HUES48 (cell line): ENCODE data around the gene KCP.
A peak's percentile ranks its signal among the peaks of the same experiment; 100 is the strongest.

Experiments used
- H3K27ac ChIP-seq: one replicate; pipeline ENCODE4 v1.7.0; 2013; ENCODE audit warnings: low read depth, low read length, inconsistent platforms
- H3K27me3 ChIP-seq: 2 replicates; pipeline ENCODE4 v1.6.1; 2013; ENCODE audit warnings: mild to moderate bottlenecking, low read length; ENCODE audit not compliant: control insufficient read depth, insufficient read depth
- H3K36me3 ChIP-seq: 2 replicates; pipeline ENCODE4 v1.6.1; 2013; ENCODE audit warnings: low read length; ENCODE audit not compliant: control insufficient read depth, insufficient read depth
- H3K4me1 ChIP-seq: 2 replicates; pipeline ENCODE4 v1.6.1; 2013; ENCODE audit warnings: mild to moderate bottlenecking, low read length; ENCODE audit not compliant: control insufficient read depth, insufficient read depth
- H3K4me3 ChIP-seq: 2 replicates; pipeline ENCODE4 v1.5.1; 2013; ENCODE audit warnings: mild to moderate bottlenecking, low read depth, low read length
- H3K9ac ChIP-seq: 2 replicates; pipeline ENCODE4 v1.6.1; 2013; ENCODE audit warnings: mild to moderate bottlenecking, low read depth, low read length, moderate library complexity
- H3K9me3 ChIP-seq: 2 replicates; pipeline ENCODE4 v1.6.1; 2013; ENCODE audit warnings: low read length; ENCODE audit not compliant: control insufficient read depth, insufficient read depth

Gene KCP

DNA sequence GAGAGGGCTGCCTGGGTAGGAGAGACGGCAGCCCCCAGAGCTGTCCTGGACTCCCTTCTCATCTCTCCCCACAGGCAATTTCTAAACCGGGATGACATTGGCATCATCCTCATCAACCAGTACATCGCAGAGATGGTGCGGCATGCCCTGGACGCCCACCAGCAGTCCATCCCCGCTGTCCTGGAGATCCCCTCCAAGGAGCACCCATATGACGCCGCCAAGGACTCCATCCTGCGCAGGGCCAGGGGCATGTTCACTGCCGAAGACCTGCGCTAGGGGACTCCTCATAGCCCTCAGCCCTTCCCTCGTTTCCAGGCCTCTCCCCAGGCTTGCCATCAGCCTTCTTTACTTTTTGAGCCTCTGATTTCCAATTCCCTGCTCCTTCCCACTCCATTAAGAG, 45.2 kb downstream of the KCP start:
- H3K27ac ChIP-seq: no peak overlapping the region
- H3K4me1 ChIP-seq: peaks cover 19% of the 10 kb centered on the region
- no peak overlapping the region for H3K4me3 ChIP-seq
- no peak overlapping the region for H3K9ac ChIP-seq
- peaks cover 15% of the 10 kb centered on the region for H3K36me3 ChIP-seq
- H3K9me3 ChIP-seq: no peaks in the 10 kb centered on the region
- H3K27me3 ChIP-seq: peaks cover 30% of the 10 kb centered on the region

DNA sequence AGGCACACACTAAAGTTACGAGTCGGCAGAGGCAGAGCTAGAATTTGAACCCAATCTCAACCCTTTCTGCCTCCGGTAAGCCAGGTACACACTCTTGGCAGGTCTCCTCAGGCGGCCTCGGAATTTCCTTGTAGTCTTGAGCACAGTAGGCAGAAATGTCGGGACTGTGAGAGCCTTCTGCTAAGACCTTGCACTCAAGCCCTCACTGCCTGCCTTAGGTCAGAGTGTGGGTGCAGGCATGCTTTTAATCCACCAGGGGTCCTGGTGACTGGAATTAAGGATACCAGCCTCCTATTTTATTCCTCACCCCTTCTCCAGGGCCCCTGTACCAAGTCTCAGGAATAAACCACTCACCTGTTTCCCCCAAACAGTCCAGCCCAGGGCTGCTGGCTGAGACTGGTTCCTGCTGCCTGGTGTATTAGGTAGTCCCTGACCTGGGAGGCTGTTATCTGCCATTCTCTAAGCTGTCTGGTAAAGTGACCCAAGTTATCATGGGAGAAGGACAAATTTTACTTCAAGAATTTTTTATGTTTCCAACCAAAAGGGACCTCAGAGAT, 47.0 kb downstream of the KCP start:
- peaks cover 12% of the 10 kb centered on the region for H3K27me3 ChIP-seq
- peaks cover 20% of the 10 kb centered on the region; the same call in 1 of the 2 replicates for H3K4me1 ChIP-seq
- no peaks in the 10 kb centered on the region for H3K9me3 ChIP-seq
- H3K4me3 ChIP-seq: peak overlapping the region; percentile 82
- H3K27ac ChIP-seq: no peak overlapping the region
- peak overlapping the region; percentile 39 for H3K9ac ChIP-seq
- H3K36me3 ChIP-seq: peaks cover 15% of the 10 kb centered on the region

DNA sequence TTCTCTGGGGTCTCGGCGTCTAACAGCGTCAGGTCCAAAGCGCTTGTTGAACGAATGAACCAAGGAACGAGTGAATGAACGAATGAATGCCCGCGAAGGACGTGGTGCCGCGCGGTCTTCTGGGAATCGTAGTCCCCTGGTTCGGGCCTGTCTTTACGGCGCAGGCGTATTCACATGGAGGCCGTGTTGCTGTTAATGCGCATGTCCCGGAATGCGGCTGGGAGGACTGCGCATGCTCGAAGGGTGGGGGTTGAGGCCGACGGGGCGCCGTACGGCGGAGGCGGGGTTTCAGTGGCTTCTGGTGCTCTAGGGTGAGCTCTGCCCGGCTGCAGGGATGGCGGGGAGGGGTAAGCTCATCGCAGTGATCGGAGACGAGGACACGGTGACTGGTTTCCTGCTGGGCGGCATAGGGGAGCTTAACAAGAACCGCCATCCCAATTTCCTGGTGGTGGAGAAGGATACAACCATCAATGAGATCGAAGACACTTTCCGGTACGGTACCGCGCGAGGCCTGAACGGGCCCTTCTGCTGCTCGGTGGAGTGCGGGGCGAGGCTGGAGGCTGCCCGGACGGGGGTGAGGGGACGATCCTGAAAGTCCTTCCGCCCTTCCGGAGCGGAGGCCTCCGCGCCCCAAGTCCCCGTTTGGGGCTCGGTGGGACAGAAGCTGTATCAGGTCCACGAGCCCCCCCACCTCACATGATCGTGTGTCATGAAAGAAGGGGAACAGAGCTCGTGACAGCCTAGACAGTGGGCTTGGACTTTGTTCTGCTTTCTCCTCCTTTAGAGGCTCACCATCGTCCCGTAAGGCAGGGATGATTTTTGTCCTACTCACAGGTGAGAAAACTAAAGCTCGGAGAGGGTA, 47.7 kb downstream of the KCP start, which contains the start of gene ATP6V1F:
TSS of gene ATP6V1F (plus strand) at position 286 of the 862 bp plus-strand sequence. CDS start at position 335, 49 bp downstream.
- Histone ChIP-seq H3K27ac (peak within 1 kb of the TSS; percentile 11), H3K36me3 (peaks cover 15% of the 10 kb centered on the region)

DNA sequence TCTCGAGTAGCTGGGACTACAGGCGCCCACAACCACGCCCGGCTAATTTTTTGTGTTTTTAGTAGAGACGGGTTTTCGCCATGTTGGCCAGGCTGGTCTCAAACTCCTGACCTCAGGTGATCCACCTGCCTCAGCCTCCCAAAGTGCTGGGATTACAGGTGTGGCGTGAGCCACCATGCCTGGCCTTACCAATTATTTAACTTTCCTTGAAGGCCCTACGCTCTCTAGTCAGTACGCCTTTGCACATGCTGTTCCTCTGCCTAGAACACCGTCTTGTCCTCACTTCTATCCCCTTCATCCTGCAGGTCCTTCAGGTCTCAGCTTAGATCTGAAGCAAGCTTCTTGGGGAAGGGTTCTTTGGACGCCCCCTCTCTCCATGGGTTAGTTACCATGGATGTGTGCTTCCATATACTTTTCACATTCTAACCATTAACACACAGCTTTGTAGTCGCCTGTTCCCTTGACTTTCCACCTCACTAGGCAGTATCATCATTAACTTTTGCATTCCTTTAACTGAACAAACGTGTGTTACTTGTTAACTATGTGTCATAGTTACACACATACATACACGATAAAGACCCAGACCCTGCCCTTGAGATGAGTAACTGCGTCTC, 48.4 kb downstream of the KCP start:
- H3K9ac ChIP-seq: no peak overlapping the region
- H3K4me3 ChIP-seq: peak overlapping the region; percentile 82
- H3K27me3 ChIP-seq: peaks cover 1% of the 10 kb centered on the region; the same call in 1 of the 2 replicates
- peaks cover 15% of the 10 kb centered on the region for H3K36me3 ChIP-seq
- no peak overlapping the region for H3K27ac ChIP-seq
- no peaks in the 10 kb centered on the region for H3K9me3 ChIP-seq
- peaks cover 13% of the 10 kb centered on the region; the same call in 1 of the 2 replicates for H3K4me1 ChIP-seq

More for the DNA sequence above, 47.7 kb downstream of the KCP start, which contains the start of gene ATP6V1F:
- Histone ChIP-seq H3K9ac (peak within 1 kb of the TSS; percentile 39), H3K27me3 (peaks cover 5% of the 10 kb centered on the region), H3K4me1 (peaks cover 13% of the 10 kb centered on the region; the same call in 1 of the 2 replicates), H3K9me3 (no peaks in the 10 kb centered on the region), H3K4me3 (peak within 1 kb of the TSS; percentile 82)

DNA sequence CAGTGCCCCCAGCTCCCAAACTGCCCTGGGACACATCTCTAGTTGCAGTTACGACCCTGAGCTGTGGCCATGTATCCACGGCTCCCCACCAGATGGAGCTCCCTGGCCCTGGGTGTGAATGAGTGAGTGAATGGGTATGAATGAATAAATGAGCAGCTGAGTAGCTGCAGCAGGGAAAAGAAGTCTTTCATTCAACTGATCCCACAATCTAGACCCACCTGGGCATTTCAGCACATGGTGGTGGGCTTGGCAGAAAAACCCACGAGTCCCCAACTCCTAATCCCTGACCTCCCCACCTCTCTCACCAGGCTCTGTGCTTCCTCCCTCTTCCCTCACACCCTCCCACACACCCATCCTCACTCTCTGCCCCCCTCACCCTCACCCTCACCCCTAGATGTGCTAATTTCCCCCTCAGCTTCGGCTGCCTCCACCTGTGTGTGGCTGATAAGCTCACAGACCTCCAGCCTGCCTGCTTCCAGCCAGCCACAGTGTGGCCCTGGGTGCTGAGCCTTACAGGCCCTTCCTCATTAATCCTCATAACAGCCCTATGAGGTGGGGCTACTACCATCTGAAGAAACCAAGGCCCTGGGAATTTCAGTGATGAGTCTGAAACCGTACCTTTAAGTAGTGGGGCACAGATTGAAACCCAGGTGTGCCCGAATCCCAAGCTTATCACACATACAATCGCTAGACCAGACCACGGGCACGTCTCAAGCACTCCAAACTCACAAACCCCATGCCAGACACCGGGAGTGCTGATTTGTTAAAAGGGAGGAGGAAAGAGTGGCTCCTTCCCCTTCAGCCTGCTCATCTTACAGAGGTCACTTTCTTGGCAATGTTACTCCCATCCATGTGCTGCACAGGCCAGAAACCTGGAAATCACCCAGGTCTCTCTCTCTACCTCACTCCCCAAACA, 50.1 kb downstream of the KCP start:
- Histone ChIP-seq H3K27ac (no peak overlapping the region), H3K9me3 (no peaks in the 10 kb centered on the region), H3K9ac (no peak overlapping the region), H3K4me1 (peaks cover 13% of the 10 kb centered on the region; the same call in 1 of the 2 replicates), H3K4me3 (no peak overlapping the region), H3K36me3 (peaks cover 7% of the 10 kb centered on the region), H3K27me3 (no peaks in the 10 kb centered on the region)

DNA sequence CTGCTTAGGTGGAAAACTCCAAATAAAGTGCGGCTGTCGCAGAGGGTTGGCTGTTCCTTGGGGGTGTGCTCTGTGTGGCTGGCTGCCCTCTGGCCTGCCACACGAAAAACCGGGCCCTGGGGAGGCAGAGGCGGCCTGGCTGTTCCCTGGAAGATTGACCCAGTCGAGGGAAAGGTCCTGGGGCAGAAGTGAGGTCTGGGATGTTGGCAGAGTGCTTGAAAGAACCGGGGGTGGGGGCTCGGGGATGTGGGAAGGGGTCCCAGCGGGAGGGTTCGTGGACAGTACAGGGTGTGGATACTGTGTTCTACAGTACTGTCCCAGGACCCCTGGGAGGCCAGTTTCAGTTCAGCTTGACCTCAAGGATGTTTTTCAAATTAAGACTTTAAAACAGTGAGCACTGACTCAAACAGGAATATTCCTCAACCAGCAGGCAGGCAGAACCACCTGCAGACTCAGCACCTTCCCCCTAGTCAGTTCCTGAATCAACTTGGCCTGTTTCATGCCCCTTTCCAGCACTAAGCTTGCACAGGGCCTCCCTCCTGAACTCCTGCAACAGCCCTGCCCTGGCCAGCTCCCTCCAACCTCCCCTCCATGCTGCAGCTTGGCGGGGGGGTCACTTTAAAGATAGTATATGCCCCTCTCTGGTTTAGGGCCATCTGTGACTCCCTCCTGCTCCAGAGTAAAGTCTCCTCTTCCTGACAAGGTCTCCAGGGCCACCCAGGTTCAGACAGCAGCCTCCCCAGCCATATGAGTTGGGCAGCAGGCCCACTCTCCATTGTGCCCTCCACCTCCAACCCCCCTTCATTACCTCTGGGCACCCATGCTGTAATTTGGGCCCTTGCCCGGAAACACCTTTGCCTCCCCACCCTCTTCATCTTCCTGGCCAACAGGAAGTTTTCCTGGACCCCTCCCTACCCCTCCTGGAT, 51.0 kb downstream of the KCP start:
- Histone ChIP-seq H3K36me3 (no peaks in the 10 kb centered on the region), H3K27ac (no peak overlapping the region), H3K9ac (no peak overlapping the region), H3K27me3 (no peaks in the 10 kb centered on the region), H3K9me3 (no peaks in the 10 kb centered on the region), H3K4me3 (no peak overlapping the region), H3K4me1 (peaks cover 13% of the 10 kb centered on the region; the same call in 1 of the 2 replicates)

DNA sequence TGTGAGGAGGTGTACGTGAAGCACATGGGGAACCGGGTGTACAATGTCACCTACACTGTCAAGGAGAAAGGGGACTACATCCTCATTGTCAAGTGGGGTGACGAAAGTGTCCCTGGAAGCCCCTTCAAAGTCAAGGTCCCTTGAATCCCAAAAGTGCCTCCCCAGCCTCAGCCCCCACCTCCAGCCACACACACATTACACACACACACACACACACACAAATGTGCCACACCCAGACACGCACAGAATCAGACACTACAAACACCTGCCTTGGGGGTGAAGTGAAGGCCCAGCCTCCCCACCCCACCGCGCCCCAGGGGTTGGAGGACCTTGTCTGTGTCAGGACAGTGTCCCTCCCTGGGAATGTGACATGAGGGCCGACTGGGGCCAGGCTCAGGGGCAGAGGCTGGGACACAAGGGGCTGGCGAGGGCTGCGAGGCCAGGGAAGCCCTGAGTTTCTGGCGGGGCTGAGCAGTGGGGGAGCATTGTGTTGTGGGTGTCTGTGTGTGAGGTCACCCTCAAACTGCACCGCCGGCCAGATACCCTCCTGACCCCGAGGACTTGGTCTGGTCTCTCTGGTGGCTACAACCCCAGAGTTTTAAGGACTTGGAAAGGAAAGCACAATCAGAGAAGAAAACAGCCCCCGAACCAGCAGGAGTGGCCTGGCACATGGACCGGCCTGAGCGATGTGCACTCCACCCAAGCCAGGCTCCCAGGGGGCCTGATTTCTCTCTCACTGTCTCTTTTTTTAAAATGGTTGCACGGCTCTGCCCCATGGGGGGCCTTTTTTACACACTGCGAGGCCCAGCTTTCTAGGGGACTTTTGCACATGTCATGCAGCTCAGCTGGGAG, 51.9 kb downstream of the KCP start:
- Histone ChIP-seq H3K4me3 (no peak overlapping the region), H3K27ac (no peak overlapping the region), H3K4me1 (peaks cover 13% of the 10 kb centered on the region; the same call in 1 of the 2 replicates)

DNA sequence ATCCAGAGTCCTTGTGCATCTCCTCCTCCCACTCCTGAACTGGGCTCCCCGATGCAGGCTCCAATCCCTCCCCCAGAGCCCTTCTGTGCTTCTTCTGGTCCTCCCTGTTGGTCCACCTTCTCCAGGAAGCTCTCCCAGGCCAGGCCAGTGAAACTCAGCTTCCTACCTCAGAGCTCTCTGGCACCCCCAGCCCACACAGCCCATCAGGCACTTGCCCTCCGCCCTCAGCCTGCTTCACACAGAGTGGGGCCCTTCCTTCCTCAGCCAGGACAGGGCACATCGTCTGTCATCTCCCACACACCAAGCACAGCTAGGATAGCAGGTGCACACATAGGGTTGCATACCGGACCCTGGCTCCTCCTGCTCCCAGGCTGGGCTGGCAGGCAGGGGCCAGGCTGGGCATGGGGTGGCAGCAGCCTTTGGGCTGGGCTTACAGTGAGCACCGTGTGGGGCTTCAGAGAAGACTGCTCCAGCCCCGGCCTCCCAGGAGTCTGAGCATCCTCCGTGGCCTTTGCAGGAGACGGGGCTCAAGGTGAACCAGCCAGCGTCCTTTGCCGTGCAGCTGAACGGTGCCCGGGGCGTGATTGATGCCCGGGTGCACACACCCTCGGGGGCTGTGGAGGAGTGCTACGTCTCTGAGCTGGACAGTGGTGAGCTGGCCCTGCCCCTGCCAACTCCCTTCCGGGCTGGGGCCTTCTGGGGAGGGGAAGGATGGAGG, 54.3 kb downstream of the KCP start:
- Histone ChIP-seq H3K4me1 (peaks cover 13% of the 10 kb centered on the region; the same call in 1 of the 2 replicates), H3K4me3 (no peak overlapping the region), H3K36me3 (0 out of 2 replicates have a peak, but pooled peaks cover 2% of the 10 kb centered on the region), H3K9ac (no peak overlapping the region), H3K27ac (no peak overlapping the region), H3K9me3 (no peaks in the 10 kb centered on the region), H3K27me3 (no peaks in the 10 kb centered on the region)

More for the DNA sequence above, 51.9 kb downstream of the KCP start:
- Histone ChIP-seq H3K27me3 (no peaks in the 10 kb centered on the region), H3K9ac (no peak overlapping the region), H3K36me3 (no peaks in the 10 kb centered on the region), H3K9me3 (no peaks in the 10 kb centered on the region)
